Activated CD4-positive, CD25-positive, alpha-beta regulatory T cell treated with anti-CD3 and anti-CD28 coated beads, Interleukin-2, amount 50 U/mL, for 16 hours (primary cell): ENCODE results near the gene RAPGEF6.
"Not testable (repeated sequence)": the region's sequence is repeated elsewhere in the genome, so short reads cannot be mapped to it uniquely, and the experiment has no call there.

Experiments
- DNase-seq: peaks from one replicate; pipeline ENCODE4 v3.0.0-alpha.2; 2020; ENCODE audit warnings: low read depth, low spot score

Gene RAPGEF6

GRCh38 chr5:131610198-131611063 lies 24.6 kb downstream of the RAPGEF6 start:
- no peak for DNase-seq

DNA sequence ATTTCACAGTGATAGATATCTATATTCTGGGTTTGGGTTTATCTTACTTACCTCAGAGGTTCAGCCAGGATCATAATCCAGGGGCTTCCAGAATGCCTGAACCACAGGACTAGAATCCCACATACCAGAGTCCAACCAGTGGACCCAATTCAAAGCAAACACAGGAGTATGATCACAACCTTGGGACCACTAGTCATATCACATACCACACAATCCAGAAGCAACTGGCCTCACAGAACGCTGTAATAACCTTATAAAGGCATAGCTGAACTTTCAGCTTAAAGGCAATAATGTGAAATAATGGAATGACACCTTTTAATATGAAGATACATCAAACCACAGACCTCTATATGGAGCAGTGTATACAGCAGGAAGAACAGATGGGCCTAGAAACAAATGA lies 25.3 kb downstream of the RAPGEF6 start:
- no peak for DNase-seq

DNA sequence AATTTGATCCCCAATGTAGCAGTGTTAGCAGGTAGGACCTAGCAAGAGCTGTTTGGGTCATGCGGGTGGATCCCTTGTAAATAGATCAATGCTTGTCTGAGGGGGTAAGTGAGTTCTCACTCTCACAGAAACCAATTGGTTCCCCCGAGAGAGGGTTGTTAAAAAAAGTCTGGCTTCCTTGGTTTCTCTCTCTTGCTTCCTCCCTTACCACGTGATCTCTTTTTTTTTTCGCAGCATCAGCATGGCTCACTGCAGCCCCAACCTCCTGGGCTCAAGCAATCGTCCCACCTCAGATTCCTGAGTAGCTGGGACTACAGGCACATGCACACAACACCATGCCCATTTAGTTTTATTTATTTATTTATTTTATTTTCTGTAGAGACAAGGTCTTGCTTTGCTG lies 26.4 kb downstream of the RAPGEF6 start:
- no peak for DNase-seq

GRCh38 chr5:131607903-131608540 lies 27.0 kb downstream of the RAPGEF6 start:
- no peak for DNase-seq

DNA sequence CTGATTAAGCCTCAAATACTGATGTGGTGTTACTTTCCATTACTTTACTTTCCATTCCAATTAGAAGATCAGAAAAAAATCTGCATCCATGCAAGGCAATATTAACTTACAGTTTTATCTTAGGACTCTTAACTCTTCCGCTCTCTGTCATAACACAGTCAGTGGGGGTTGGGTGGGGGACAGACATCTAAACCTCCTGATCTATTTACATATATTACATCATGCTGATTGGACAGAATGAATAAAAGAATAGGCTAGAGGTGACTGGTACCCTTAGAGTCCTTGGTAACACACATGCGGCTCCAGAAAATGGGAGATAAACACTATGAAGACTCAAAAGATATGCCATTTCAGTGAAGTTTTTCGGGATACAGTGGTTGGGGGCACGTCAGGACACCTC lies 27.6 kb downstream of the RAPGEF6 start:
- no peak for DNase-seq

- DNase-seq = no peak
Measured at GRCh38 chr5:131605086-131605485, 29.9 kb downstream of the RAPGEF6 start.

GRCh38 chr5:131595088-131596033 lies 39.7 kb downstream of the RAPGEF6 start:
- DNase-seq = no peak

DNA sequence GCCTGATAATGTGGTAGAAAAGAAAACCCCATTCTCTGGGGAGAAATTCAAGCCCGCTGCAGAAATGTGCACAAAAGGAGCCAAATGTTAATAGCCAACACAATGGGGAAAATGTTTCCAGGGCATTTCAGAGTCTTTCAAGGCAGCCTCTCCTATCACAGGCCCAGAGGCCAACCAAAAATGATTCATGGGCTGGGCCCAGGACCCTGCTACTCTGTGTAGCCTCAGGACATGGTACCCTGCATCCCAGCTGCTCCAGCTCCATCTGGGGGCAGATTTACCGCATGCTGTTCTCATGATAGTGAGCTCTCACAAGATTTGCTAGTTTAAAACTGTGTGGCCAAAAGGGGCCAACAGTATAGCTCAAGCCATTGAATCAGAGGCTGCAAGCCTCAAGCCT lies 41.1 kb downstream of the RAPGEF6 start:
- DNase-seq = no peak

DNA sequence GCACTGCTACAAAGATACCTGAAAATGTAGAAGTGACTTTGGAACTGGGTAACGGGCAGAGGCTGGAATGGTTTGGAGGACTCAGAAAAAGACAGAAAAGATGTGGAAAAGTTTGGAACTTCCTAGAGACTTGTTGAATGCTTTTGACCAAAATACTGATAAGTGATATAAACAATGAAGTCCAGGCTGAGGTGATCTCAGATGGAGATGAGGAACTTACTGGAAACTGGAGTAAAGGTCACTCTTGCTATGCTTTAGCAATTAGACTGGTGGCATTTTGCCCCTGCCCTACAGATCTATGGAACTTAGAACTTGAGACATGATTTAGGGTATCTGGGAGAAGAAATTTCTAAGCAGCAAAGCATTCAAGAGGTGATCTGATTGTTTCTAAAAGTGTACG lies 41.6 kb downstream of the RAPGEF6 start:
- DNase-seq = not testable (repeated sequence)

DNA sequence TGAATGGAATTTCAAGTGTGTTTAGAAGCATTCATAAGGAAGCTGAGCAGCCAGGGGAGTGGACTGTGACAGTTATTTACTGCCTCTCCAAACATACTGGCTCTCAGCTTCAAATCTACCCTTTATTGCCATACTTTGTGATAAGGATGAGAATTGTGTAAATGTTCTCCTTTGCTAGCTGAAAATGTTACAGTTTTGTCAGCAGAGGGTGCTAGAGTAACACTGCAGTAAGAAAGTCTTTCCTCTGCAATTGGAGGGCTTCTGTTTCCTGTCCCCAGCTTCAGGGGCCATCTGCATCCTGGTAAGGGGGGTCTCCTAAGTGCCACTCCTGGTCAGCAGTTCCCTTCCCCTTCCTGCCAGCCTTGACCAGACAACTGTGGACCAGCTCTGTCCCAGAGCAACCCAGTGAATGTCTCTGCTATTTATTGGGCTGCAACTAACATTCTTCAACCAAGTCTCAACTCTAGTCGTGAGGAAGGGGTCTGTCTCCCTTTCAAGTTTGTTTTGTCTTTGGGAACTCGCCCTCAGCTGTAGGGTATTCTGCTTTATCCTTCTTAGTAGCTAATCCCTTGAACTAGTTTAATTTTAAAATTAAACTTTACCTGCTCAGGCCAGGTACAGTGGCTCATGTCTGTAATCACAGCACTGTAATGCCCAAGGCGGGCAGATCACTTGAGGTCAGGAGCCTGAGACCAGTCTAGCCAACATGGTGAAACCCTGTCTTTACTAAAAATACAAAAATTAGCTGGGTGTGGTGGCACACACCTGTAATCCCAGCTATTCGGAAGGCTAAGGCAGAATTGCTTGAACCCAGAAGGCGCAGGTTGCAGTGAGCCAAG lies 45.3 kb downstream of the RAPGEF6 start:
- no peak for DNase-seq

DNA sequence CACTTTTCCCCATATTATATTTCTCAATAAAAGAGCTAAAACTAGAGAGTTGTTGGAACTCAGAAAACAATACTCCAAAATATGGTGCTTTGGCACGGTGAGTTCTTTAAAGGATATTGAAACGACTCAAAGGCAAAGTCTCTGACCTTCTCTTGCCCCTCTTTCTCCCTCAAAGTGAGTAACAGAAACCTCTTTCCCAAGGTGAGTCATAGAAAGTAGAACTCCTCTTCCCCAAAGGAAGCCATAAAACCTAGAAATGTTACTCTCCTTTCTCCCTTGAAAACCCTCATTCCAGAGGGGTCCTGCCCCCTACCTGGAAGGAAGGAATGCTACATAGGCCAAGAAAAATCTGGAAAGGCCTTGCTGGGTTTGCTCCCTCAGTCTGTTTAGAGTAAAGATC lies 47.5 kb downstream of the RAPGEF6 start:
- no peak for DNase-seq

DNA sequence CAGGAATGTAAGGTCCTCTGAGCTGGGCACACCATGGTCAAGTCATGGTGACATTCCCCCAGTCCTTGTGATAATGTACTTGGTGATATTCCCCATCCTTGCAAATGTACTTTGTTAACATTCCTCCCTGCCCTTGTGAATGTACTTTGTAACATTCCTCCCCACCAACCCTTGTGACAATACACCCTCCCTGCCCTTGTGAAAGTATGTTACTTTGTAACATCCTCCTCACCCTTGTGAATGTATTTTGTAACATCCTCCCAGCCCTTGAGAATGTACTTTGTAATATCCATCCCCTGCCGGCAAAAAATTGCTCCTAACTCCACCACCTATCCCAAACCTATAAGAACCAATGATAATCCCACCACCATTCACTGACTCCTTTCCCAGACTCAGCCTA lies 53.3 kb downstream of the RAPGEF6 start:
- DNase-seq = no peak

DNA sequence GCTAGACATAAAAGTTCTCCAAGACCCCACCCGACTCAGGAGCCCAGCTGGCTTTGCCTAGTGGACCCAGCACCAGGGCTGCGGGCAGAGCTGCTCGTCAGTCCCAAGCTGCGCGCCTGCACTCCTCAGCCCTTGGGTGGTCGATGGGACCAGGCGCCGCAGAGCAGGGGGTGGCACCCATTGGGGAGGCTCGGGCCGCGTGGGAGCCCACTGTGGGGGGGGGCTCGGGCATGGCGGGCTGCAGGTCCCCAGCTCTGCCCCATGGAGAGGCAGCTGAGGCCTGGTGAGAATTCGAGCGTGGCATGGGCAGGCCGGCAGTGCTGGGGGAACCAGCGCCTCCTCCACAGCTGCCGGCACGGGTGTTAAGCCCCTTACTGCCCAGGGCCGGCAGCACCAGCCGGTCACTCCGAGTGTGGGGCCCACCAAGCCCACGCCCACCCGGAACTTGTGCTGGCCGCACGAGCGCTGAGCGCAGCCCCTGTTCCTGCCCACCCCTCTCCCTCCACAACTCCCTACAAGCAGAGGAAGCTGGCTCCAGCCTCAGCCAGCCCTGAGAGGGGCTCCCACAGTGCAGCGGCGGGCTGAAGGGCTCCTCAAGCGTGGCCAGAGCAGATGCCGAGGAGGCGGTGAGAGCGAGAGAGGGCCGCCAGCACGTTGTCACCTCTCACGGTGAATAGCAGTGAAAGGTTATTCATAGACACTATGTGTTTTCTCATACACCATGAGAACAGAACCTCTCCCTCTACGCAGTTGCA lies 54.9 kb downstream of the RAPGEF6 start:
- no peak for DNase-seq

GRCh38 chr5:131575660-131576227 lies 59.3 kb downstream of the RAPGEF6 start:
- DNase-seq = no peak

DNA sequence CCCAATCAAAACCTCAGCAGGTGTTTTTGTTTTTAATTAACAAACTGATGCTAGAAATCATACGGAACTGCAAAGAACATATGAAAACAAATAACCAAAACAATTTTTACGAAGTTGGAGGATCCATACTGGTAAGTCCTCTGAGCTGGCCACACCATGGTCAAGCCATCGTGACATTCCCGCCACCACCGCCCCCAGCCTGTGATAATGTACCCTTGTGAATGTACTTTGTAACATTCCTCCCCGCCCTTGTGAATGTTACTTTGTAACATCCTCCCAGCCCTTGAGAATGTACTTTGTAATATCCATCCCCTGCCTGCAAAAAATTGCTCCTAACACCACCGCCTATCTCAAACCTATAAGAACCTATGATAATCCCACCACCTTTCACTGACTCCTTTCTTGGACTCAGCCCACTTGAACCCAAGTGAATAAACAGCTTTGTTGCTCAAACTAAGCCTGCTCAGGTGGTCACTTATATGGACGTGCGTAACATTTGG lies 63.3 kb downstream of the RAPGEF6 start:
- no peak for DNase-seq

GRCh38 chr5:131570757-131571156 lies 64.3 kb downstream of the RAPGEF6 start:
- DNase-seq = no peak

- DNase-seq = no peak
Measured at GRCh38 chr5:131564229-131564652, 70.8 kb downstream of the RAPGEF6 start.

DNA sequence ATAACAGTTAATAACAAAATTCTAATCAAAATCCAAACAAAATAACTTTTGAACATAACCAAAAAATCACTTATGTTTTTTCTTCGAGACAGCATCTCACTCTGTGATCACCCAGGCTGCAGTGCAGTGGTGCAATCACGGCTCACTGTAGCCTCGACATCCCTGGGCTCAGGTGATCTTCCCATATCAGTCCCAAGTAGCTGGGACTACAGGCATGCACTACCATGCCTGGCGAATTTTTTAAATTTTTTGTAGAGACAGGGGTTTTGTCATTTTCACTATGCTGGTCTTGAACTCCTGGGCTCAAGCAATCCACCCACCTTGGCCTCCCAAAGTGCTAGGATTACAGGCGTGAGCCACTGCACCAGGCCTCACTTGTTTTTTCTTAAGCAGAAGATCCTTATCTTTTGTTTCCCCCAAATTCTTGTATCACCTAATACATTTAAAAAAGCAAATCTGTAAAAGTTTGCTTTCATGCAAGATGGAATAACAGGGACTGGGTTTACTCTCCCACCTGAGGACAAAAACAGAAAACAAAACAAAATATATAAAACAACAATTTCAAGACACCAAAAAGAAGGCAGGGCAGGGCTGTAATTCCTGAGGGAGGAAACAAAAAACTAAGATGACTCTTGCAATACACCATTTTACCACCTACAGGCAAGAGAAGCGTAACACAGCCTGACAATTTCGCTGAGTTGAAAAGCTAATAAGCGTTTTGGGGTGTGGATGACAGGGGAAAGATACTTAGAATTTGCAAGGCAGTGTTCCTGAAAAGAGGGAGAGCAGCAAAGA lies 71.4 kb downstream of the RAPGEF6 start:
- no peak for DNase-seq

DNA sequence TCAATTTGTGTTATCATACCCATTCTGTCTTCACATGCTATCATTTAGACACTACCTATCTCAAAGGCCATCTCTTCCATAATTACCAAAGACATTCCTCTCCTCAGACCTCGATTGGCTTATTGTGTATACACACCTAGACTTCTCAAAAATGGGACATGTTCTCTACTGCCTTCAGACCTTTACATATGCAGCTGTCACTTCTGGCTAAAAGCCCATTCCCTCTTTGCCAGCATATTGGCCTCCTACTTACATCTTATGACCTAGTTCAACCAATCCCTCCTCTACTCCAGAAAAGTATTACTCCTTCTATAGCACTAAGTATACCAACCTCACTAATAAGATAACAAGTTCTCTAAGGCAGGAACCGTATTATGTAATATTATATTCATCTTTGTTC lies 84.4 kb downstream of the RAPGEF6 start:
- no peak for DNase-seq
